Duodenal mucosa (tissue), 2 donors: ENCODE data around the gene ZNF581.

Experiments used
- H3K27ac ChIP-seq: one replicate; pipeline ENCODE4 v1.7.0; 2013; ENCODE audit warnings: low read depth, low read length
- H3K27me3 ChIP-seq, 2 donors: one replicate each; pipeline ENCODE4 v1.7.0; 2013; ENCODE audit warnings: low read length in 2 of 2, control low read depth in 1 of 2; ENCODE audit not compliant: insufficient read depth in 2 of 2, control insufficient read depth in 1 of 2
- H3K36me3 ChIP-seq, 2 donors: one replicate each; pipeline ENCODE4 v1.7.0; 2013; ENCODE audit warnings: low read length in 2 of 2, control low read depth in 1 of 2; ENCODE audit not compliant: insufficient read depth in 2 of 2, control insufficient read depth in 1 of 2
- H3K4me1 ChIP-seq, 2 donors: one replicate each; pipeline ENCODE4 v1.7.0; 2013; ENCODE audit warnings: low read length in 2 of 2, control low read depth in 1 of 2; ENCODE audit not compliant: insufficient read depth in 2 of 2, control insufficient read depth in 1 of 2
- H3K4me3 ChIP-seq, 2 donors: one replicate each; pipeline ENCODE4 v1.7.0; 2013; ENCODE audit warnings: low read length in 2 of 2, low read depth in 1 of 2
- H3K9ac ChIP-seq, 2 donors: one replicate each; pipeline ENCODE4 v1.7.0; 2013; ENCODE audit warnings: low read length in 2 of 2, low read depth in 1 of 2
- H3K9me3 ChIP-seq, 2 donors: one replicate each; pipeline ENCODE4 v1.7.0; 2013; ENCODE audit warnings: low read length in 2 of 2, control low read depth in 1 of 2; ENCODE audit not compliant: control insufficient read depth in 1 of 2

ZNF581 gene

GRCh38 chr19:55687281-55688201 is 44.1 kb downstream of the ZNF581 start:
- H3K4me1 ChIP-seq, result peaks cover 45 to 63% of the 10 kb centered on the region in 2 donors
- peak overlapping the region; percentile 20 to 63 for H3K9ac ChIP-seq
- H3K4me3 ChIP-seq, result peak overlapping the region; percentile 19 to 43
- peaks cover 41 to 62% of the 10 kb centered on the region in 2 donors for H3K36me3 ChIP-seq
- H3K27me3 ChIP-seq, result no peaks in the 10 kb centered on the region
- peak overlapping the region; percentile 63 for H3K27ac ChIP-seq
- H3K9me3 ChIP-seq, result no peaks in the 10 kb centered on the region

- H3K27ac ChIP-seq, result peak overlapping the region; percentile 63
- peaks cover 51 to 72% of the 10 kb centered on the region in 2 donors for H3K36me3 ChIP-seq
- peak overlapping the region; percentile 21 to 39 for H3K4me3 ChIP-seq
- H3K4me1 ChIP-seq, result peaks cover 45 to 57% of the 10 kb centered on the region in 2 donors
- peak overlapping the region; percentile 56 to 63 for H3K9ac ChIP-seq
- H3K9me3 ChIP-seq, result no peaks in the 10 kb centered on the region
- no peaks in the 10 kb centered on the region for H3K27me3 ChIP-seq
Observed at GRCh38 chr19:55688422-55689218, 45.2 kb downstream of the ZNF581 start.

- H3K36me3 ChIP-seq, result peaks cover 58 to 80% of the 10 kb centered on the region in 2 donors
- H3K4me3 ChIP-seq, result peak overlapping the region in 1 of 2 donors; percentile 39
- no peaks in the 10 kb centered on the region for H3K9me3 ChIP-seq
- peak overlapping the region; percentile 63 for H3K27ac ChIP-seq
- no peaks in the 10 kb centered on the region for H3K27me3 ChIP-seq
- peaks cover 45 to 47% of the 10 kb centered on the region in 2 donors for H3K4me1 ChIP-seq
- peak overlapping the region; percentile 51 to 56 for H3K9ac ChIP-seq
Observed at GRCh38 chr19:55689411-55690108, 46.1 kb downstream of the ZNF581 start.

GRCh38 chr19:55690109-55690768 is 46.8 kb downstream of the ZNF581 start:
- Histone ChIP-seq H3K4me1 (peaks cover 38 to 40% of the 10 kb centered on the region in 2 donors), H3K9ac (no peak overlapping the region), H3K36me3 (peaks cover 54 to 79% of the 10 kb centered on the region in 2 donors), H3K27me3 (no peaks in the 10 kb centered on the region), H3K4me3 (no peak overlapping the region), H3K9me3 (no peaks in the 10 kb centered on the region), H3K27ac (no peak overlapping the region)

- Histone ChIP-seq H3K9ac (no peak overlapping the region), H3K27me3 (no peaks in the 10 kb centered on the region), H3K36me3 (peaks cover 50 to 79% of the 10 kb centered on the region in 2 donors), H3K4me1 (peaks cover 31 to 33% of the 10 kb centered on the region in 2 donors), H3K27ac (no peak overlapping the region), H3K4me3 (no peak overlapping the region), H3K9me3 (no peaks in the 10 kb centered on the region)
Observed at GRCh38 chr19:55690769-55691545, 47.5 kb downstream of the ZNF581 start.

GRCh38 chr19:55691561-55692481 is 48.4 kb downstream of the ZNF581 start:
- Histone ChIP-seq H3K27ac (no peak overlapping the region), H3K36me3 (peaks cover 56 to 79% of the 10 kb centered on the region in 2 donors), H3K4me3 (no peak overlapping the region), H3K27me3 (no peaks in the 10 kb centered on the region), H3K9me3 (no peaks in the 10 kb centered on the region), H3K4me1 (peaks cover 23 to 25% of the 10 kb centered on the region in 2 donors), H3K9ac (no peak overlapping the region)

GRCh38 chr19:55692681-55693081 is 49.2 kb downstream of the ZNF581 start:
- no peak overlapping the region for H3K27ac ChIP-seq
- peaks cover 58 to 83% of the 10 kb centered on the region in 2 donors for H3K36me3 ChIP-seq
- H3K27me3 ChIP-seq, result no peaks in the 10 kb centered on the region
- no peak overlapping the region for H3K9ac ChIP-seq
- H3K9me3 ChIP-seq, result no peaks in the 10 kb centered on the region
- H3K4me1 ChIP-seq, result peaks cover 14 to 16% of the 10 kb centered on the region in 2 donors
- H3K4me3 ChIP-seq, result no peak overlapping the region

GRCh38 chr19:55693336-55693974 is 50.0 kb downstream of the ZNF581 start:
- Histone ChIP-seq H3K36me3 (peaks cover 60 to 89% of the 10 kb centered on the region in 2 donors), H3K4me3 (no peak overlapping the region), H3K9me3 (no peaks in the 10 kb centered on the region), H3K27me3 (no peaks in the 10 kb centered on the region), H3K9ac (no peak overlapping the region), H3K4me1 (peaks cover 9 to 12% of the 10 kb centered on the region in 2 donors), H3K27ac (no peak overlapping the region)
